ENCODE data around the gene C6orf15.

Gene C6orf15

GRCh38 chr6:31130751-31131150 is 18.4 kb upstream of the C6orf15 start:
- no peak for DNase-seq (ENCODE audit: low read depth)

DNA sequence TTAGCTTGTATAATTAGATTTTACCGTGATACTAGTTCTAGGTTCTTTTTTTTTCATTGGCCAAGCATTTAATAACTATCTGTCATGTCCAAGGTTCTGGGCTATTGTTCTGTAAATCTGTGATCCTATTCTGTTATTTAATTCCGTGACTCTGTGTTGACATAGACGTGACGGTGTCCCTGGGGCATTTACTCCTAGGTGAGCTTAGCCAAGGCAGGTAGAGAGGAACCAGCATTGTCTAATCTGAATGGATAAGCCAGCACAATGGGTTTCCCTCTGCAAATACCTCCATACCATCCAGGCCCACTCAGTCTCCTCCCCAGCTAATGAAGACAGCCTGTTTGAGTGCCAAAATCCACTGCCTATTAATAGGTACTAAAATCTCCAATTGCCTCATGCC is 16.8 kb upstream of the C6orf15 start:
- no peak for DNase-seq (ENCODE audit: low read depth)

GRCh38 chr6:31128093-31128676 is 15.8 kb upstream of the C6orf15 start:
- DNase-seq (ENCODE audit: low read depth): peak; percentile 24

DNA sequence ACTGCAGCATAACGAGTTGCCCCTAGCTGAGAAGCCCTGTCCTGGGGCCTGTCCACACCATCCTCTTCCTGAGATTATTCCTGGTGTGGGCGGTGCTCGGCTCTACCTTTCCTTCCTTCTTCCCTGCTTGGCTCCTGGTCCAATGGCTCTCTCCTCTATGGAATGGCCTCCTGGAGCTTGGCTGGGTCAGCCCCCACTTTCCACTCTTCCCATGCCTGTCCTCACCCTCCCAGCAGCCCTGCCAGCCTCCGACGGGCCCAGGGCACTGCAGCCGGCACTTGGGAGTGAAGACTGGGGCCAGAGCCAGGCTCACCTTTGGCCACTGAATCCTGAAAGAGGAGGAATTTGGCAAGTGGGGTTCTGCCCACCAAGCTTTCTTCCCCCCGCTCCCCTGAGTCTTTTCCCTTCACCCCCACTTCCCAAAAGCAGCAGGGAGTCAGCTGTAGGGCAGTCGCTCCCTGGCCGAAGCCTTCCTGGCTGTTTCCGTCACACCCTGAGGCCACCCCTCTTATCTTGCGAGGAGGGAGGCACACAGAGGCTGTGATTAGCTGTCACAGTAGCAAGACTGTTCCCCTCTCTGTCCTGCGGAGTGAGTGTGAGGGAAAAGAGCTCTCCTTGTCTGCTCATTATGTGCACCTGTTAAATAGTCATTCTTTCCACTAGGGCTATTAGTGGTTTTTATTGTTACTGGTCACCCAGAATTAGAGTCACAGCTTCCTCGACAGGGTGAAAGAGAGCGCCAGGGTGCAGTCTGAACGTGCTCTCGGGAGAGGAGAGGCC is 14.2 kb upstream of the C6orf15 start:
- DNase-seq (ENCODE audit: low read depth): no peak

GRCh38 chr6:31125586-31126363 is 13.4 kb upstream of the C6orf15 start:
- DNase-seq (ENCODE audit: low read depth): peak; percentile 42

- peak; percentile 66 for DNase-seq (ENCODE audit: low read depth)
Measured at GRCh38 chr6:31125162-31125561, 12.8 kb upstream of the C6orf15 start.

GRCh38 chr6:31122791-31123706 is 10.7 kb upstream of the C6orf15 start:
- peak; percentile 92 for DNase-seq (ENCODE audit: low read depth)

GRCh38 chr6:31121131-31121790 is 8.9 kb upstream of the C6orf15 start:
- DNase-seq (ENCODE audit: low read depth): no peak

- no peak for DNase-seq (ENCODE audit: low read depth)
Measured at GRCh38 chr6:31120151-31120915, 8.0 kb upstream of the C6orf15 start, which contains the start of gene CDSN. Gene CDSN, minus strand, starts transcription at chr6:31120446. Its CDS starts 27 bp downstream, at chr6:31120419.

GRCh38 chr6:31118178-31118577 is 5.8 kb upstream of the C6orf15 start:
- no peak for DNase-seq (ENCODE audit: low read depth)

GRCh38 chr6:31116661-31117385 is 4.4 kb upstream of the C6orf15 start:
- no peak for DNase-seq (ENCODE audit: low read depth)

- DNase-seq (ENCODE audit: low read depth): no peak
Measured at GRCh38 chr6:31115941-31116560, 3.7 kb upstream of the C6orf15 start.

DNA sequence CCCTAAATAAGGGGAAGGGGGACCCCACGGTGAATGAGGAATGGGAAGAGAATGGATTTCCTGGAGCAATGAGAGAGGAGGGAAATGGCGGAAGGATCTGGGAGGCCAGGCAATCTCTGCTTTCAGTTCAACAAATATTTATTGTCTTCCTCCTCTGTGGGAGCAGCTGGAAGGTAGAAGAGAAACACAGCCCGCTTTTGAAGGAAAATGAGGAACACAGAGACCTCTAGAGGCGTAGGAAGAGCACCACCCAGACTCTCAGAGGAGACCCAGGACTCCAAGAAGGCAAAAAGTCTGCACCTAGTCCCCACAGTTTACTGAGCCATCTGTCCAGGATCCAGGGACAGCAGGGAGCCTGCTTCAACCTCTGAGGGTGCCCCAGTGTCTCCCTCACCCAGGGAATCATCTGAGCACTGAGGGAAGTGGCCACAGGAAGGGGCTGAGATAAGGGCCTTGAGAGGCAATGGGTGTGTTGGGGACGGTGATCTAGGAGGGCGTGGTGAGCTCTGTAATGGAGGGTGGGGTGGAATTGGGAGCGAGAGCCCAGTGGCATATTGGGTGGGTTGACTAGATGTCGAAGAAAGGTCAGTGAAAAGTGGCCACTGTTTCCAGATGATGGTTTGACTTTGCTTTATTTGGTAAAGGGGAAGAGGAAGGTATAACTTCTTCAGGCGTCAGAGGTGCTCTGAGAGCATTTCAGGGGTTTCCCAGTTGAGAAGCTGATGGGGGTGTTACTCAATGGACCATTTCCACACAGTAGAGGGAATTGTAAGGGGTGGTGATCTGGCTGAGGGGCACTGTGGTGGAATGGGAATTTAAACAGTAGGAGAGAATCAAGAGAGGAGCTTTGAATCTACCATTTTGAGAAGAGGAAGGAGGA is 2.8 kb upstream of the C6orf15 start:
- peak; percentile 83 for DNase-seq (ENCODE audit: low read depth)

- peak; percentile 95 for DNase-seq (ENCODE audit: low read depth)
Measured at GRCh38 chr6:31114541-31114878, 2.1 kb upstream of the C6orf15 start, which contains the start of gene PSORS1C1. Gene PSORS1C1, plus strand, starts transcription at chr6:31114800. Its CDS starts 14,833 bp downstream, at chr6:31129633.

DNA sequence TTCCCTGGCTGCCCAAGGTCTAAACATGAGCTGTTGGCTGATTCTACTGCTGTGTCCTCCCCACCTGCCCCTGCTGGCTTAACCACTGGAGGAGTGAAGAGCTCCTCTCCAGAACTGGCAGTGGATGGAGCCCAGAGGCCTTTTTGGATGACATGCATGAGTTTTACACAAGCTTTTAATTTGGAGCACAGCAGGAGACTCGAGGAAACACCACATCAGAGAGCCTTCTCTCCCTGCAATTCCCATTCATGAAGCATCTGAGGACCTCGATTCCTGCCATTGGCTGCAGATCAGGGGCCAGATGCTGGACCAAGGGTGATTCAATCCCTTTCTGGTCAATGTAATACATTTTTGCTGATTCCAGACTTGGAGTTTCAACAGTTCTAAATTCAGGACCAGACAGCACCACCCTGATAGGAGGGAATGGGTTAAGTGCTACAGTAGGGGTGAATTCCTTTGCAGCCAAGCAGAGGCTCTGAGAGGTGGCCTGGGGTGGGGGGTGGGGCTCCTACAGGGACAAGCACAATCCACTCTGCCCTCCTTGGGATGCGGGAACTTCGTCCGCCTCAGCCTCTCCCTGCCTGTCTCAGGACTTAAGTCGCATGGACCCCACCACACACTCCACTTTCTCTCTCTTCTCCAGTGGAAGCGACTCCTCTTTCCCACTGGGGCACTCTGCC is 1.6 kb upstream of the C6orf15 start:
- peak; percentile 24 for DNase-seq (ENCODE audit: low read depth)

DNA sequence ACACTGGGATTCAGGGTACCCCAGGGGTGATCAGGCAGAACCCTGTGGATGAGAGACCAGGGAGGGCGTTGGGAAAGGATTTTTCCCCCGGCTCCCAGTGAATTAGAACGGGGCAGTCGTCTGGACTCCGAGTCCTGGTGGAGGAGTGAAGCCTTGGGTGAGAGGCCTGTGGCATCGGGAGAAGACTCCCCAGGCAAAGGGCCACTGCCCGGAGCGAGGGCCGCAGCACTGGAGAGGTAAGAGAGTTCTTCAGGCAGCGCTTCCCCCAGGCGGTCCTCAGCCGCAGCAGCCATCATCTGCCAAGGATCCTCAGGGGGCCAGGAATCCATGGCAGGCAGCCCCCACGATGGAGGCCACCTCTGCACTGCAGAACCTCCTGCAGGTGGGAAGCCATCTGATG is 663 bp downstream of the C6orf15 start:
- DNase-seq (ENCODE audit: low read depth): no peak

DNA sequence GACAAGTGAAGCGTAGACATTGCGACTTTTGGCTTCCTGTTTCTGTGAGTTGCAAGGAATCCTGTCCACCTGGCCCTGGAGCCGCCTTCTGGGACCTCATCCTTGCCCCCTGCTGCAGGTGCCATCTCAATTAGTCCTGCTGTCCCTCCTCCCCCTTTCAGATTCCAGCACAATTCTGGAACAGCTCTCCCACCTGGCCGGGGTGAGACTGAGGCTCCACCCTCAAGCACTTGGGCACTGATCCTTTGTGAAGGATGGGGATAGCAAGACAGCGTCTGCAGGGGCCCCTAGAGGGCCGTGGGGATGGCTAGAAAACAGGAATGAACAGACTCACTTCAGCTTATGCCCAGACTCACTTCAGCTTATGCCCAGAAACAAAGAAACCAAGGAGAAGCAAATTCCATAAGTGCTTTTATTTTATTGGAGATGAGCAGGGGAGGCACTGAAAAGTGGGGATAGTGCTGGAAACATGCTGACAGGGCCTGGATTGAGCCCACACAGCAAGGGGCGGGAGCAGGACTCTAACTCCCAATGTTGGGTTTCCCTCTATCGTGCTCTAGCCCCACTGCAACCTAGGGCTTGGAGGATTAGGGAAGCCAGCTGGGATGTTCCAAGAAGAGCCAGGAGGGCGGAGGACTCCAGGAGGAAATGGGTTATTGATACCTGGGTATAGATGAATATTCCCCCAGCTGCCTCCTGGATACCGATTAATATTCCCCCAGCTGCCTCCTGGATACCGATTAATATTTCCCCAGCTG is 1.4 kb downstream of the C6orf15 start:
- no peak for DNase-seq (ENCODE audit: low read depth)
